ENCODE data around the gene PDSS2.
"Not testable (repeated sequence)": the region's sequence is repeated elsewhere in the genome, so short reads cannot be mapped to it uniquely, and the experiment has no call there.

Gene PDSS2

DNA sequence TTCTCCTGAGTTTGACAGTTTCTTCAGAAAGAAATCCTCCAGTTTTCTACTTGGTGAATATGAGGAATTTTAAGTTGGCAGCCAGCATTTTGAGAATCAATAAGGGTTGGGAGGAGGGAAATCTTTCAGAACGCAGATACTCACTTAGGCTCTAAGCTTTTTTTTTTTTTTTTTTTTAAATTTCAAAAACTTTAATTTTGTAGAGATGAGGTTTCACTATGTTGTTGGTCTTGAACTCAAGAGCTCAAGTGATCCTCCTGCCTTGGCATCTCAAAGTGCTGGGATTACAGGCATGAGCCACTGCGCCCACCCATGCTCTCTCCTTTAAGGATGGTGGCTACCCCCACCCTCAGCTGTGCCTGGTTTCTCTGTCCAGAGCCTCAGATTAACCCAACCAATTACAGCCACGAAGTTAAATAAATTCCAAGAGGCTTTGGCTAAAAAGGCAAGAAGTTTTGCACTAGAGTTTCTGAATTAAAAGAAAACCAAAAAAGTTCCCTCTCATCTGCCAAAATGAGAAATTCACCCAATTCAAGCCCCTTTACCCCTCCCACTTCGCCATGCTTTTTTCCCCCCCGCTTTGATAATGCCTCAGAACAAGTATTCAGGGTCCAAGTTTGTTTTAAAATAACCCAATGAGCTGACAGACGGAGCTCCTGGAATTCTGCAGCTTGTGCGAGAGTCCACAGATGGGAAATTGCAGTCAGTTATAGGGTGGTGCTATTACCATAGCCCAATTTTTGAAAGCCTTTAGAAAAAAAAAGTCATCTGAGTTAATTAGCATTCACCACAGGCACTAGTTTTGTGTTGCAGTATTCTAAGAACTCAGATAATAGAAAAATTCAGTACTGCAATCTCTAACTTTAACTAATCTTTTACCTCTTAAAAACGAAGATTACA, 249.7 kb downstream of the PDSS2 start:
- DNase-seq, result no peak

DNA sequence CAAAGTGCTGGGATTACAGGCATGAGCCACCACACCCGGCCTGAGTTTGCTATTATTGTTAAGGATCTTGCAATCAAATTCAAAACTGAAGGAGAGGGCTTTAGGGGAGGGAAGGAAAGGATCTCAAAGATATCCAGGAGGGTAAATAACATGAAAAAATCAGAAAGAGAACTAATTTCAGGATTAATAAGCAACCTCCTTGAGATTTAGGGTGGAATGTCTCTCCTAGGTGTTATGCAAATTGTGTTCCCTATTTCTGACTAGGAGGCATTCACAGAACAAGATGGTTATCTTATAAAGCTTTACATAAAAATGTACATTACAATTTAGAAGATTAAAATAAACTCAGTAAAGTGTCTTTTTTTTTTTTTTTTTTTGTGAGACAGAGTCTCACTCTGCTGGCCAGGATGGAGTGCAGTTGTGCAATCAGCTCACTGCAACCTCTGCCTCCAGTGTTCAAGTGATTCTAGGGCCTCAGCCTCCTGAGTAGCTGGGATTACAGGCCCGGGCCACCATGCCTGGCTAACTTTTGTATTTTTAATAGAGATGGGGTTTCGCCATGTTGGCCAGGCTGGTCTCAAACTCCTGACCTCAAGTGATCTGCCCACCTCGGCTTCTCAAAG, 252.0 kb downstream of the PDSS2 start:
- no peak for DNase-seq

DNA sequence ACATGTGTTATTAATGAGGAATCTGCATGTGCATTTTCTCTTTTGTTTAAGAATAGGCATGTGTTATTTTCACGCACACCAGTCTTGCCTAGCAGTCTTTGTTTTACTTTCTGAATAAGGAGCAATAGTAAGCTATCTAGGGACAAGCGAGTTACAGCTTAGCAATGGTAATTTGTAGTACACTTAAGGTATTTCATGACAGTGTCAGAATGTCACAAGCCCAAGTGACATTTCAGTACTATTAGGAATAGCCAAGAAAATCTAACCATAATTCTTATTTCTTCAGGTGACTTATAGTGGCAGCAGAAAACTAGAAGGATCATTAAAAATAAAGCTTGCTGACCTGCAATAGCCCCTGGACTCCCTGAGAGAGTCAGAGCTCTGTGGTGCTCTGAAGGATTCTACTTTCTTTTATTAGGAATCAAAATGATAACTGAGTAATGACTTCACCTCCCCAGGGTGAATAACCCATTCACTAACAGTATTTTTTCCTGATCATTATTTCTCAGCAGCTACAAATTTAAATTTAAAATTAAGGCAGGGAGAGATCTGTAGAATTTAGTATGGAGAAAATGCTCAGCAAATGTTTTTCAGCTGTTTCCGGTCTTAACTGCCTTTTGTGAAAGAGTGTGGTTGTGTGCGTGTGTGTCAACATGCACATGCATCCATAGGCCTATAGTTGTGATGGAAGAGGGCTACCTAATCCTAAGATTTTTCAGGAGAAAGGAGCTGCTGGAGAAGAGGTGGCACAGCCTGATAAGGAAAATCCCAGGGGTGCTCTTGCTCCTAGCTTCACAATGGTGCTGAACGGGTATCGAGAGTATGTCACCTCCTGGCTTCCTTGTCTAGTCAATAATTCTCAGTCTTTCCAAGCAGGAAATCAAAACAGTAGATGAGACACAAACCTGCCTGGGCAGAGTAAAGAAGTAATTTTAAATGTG, 254.0 kb downstream of the PDSS2 start:
- no peak for DNase-seq

DNA sequence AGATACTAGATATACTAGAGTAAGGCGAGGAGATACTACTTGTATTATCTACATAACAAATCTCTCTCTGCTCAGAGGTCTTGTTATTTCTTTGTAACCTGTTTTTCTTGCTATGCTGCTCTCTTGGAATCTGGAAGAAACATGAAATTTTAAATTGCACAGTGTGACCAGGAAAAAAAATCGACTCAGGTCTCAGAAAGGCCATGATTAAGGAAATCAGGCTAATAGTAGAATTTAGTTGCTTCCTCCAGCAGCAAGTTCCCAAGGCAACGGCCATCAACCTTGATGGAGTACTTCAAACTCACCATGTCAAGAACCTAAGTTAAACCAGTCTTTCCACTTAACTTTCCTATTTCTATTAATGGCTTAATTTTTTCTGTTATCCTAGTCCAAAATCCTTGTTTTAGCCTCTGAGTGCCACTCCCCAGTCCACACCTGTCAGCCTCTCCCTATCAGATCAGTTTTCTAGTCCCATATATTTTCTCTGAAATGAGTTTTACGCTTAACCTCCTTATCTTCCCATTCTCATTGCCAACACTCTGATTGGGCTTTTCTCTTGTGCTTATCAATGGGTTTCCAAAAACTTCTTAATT, 256.4 kb downstream of the PDSS2 start:
- no peak for DNase-seq

DNA sequence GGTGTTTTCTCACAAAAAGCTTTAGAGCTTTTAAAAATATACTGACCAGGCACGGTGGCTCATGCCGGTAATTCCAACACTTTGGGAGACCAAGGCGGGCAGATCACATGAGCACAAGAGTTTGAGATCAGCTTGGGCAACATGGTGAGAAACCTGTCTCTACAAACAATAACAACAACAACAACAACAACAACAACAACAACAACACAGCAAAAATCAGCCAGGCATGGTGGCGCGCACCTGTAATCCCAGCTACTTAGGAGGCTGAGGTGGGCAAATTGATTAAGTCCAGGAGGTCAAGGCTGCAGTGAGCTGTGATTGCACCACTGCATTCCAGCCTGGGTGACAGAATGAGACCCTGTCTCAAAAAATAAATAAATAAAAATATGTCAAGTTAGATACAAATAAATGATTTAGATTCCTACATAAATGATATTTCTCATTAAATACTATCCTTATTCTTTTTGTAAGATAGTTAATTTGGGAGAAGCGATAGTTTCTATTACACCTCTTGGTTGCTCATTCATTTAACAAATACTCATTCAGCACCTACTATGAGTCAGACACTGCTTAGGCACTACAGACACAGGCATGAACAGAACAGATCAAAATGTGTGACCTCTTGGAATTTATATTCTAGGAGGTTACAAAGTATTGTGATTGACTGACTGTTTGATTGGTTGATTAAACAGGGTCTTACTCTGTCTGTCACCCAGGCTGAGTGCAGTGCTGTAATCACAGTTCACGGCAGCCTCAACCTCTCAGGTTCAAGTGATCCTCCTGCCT, 260.5 kb downstream of the PDSS2 start:
- DNase-seq, result no peak

DNA sequence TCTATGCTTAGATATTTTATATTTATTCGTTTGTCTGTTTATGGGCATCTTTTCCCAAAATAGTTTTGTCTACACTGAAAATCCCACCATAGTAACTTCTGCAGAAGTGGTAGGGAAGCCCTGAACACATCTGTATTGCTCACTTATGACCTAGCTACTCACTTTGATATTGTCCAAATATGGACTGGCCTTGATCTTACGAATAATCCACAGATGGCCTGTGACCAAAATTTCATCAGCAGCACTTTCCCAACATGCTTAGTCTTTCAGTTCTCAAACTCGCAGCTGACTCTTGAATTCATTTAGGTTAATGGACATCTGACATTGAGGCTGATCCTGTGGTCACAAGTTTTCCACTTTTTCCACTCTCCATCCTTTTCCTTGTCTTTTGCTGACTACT, 263.2 kb downstream of the PDSS2 start:
- no peak for DNase-seq

DNA sequence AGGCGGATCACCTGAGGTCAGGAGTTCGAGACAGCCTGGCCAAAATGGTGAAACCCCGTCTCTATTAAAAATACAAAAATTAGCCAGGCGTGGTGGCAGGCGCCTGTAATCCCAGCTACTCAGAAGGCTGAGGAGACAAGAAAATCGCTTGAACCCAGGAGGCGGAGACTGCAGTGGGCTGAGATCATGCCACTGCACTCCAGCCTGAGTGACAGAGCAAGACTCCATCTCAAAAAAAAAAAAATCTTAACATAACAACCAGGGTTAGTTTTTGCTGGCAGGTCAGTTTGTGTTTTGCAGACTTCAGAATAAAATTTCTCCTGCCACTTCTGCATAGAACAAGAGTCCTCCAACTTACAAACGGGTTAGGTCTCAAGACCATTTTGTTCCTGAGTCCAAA, 264.6 kb downstream of the PDSS2 start:
- not testable (repeated sequence) for DNase-seq

DNA sequence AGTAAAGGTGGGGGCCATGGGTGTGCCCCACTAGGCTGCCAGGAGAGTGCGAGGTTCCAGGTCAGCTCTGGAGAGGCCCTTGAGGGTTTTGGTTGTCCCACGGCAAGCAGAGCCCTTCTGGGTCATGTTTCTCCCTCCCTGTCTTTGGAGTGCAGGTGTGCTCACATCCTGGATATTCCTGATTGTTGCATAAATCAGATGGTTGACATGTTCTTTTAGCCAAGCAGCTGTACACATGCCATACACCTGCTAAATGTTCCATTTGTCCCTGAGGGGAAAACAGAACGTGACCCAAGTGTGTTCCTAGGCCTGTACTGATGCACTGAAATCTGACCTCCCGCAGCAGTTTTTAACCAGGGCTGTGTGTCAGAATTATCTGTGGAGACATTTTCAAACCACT, 266.5 kb downstream of the PDSS2 start:
- no peak for DNase-seq

DNA sequence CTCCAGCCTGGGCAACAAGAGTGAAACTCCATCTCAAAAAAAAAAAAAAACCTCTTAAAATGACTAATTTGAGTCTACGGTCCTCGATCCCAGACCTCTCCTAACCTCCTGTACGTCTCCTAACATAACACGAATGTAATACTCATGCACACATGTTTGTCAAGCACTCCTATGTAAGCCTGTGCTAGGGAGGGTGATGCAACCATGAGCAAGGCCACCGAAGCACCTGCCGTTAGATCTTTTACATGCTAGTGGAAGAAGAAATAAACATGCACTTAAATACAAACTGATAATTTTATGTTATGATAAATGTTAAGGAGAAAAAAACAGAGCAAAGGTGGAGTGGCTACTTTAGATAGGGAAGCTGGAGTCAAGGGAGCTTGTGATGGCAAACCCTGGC, 271.7 kb downstream of the PDSS2 start:
- DNase-seq, result no peak

DNA sequence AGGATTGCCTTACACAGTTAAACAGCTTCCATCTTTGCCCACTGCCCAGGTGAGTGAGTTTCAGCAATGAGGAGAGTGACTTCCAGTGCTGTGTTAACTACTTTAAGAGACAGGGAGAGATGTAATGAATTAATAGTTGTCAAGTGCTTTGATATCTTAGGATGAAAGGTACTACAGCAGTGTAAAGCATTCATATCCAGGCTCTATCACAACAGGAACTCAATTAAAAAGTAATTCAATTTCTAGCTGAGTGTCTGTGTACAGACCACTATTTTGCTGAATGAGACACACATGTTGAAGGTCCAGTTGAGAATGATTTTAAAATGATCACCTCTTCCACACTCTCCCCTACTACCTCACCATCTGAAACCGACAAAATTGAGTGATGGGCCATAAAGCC, 273.3 kb downstream of the PDSS2 start:
- DNase-seq, result no peak

DNA sequence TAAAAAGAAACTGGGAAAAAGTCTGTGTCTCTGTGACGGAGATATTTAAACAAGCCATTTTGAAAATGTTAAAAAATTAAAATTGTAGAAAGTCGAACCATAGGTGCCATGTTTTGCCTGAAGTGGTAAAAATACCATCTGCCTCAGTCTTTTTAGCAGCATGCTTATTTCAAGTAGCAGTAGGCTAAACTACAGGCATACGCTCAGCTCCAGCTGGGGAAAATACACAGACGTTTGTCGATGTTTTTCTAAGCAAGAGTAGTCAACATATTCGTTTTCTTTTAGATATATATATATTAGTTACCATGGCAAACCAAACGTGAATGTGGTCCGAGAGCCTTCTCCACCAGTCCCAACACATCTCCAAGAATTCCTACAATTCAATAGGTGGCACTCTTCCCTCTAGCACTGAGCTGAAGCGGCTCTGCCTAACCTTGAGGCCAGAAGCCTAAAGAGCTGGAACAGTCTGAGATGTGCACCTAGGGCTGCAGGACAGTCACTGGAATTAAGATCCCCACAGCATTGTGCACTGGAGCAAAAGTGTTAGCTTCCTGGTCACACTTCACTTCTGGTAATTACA, 273.9 kb downstream of the PDSS2 start:
- DNase-seq, result no peak

DNA sequence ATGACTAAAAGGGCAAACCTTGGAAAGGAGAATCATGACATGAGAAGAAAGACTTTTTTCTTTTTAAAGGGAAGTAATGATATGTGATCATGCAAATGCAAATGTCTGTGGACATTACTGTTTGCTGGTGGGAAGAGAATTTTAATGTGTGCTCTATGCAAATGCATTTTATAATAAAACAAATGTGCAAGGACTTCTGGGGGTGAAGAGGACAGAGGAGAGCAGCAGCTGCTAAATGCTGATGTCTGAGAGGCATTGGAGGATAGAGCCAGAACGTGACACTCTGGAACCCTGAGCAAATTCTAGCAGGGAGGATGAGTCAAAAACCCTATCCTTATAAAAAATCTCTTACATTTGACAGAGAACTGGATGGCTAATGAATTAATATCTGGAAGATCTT, 274.9 kb downstream of the PDSS2 start:
- no peak for DNase-seq

DNA sequence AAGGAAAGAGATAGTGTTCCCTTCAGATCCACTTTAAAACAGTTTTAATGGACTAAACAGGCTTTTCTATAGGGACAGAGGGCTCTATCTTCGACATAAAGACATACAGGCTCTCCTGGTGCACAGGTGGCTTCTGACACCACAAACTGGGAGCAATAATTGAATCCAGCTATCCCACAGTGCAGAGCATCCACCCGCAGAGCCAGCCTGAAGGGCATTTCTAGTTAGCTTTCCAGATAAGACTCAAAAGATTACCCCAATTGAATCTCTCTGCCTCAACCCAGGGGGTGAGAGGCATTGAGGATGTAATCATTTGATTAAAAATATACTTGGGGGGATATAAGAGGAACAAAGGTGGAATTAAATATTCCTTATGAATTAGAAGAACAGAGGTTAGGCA, 279.3 kb downstream of the PDSS2 start:
- DNase-seq, result no peak

DNA sequence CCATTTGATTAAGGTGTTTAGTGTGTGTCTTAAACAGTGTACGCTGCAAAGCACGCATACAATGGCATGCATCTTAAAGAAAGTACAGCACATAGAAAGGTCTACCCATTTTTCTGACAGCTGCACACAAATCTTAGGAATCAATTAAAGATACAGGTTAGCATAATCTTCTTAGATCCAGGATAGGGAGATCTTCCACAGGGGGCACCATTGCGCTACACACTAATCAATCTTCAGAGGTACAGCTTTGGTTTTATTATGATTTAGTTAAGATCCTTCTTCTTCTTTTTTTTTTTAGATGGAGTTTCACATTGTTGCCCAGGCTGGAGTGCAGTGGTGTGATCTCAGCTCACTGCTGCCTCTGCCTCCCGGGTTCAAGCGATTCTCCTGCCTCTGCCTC, 280.4 kb downstream of the PDSS2 start:
- DNase-seq, result no peak

DNA sequence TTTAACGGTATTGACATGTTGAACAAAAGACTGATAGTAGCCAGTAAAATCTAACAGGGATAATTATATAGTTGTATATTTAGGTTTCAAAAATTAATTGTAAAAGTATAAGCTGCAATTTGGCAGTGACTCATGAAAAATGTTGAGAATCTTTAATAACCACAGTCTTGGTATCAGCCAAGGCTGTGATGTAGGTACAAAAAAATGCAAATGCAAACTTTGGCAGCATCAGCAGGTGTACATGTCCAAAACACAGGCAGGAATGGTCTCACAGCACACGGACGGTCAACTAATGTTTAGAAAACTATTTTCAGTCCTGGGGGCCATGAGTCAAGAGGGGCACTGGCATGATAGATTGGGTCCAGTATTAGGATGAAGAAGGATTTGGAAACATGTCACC, 285.6 kb downstream of the PDSS2 start:
- DNase-seq, result no peak

DNA sequence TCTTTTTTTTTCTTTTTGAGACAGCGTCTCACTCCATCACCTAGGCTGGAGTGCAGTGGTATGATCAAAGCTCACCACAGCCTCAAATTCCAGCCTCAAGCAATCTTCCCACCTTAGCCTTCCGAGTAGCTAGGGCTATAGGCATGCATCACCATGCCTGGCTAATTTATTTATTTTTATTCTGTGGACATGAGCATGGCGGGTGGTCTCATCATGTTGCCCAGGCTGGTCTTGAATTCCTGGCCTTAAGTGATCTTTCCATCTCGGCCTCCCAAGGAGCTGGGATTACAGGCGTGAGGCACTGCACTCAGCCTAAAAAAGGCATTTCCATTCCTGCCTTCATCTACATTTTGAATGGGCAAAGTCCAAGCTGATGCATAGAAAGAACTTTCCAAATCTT, 287.9 kb downstream of the PDSS2 start:
- no peak for DNase-seq

DNA sequence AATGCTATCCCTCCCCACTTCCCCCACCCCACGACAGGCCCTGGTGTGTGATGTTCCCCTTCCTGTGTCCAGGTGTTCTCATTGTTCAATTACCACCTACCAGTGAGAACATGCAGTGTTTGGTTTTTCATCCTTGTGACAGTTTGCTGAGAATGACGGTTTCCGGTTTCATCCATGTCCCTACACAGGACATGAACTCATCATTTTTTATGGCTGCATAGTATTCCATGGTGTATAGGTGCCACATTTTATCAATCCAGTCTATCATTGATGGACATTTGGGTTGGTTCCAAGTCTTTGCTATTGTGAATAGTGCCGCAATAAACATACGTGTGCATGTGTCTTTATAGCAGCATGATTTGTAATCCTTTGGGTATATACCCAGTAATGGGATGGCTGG, 295.1 kb downstream of the PDSS2 start:
- DNase-seq, result not testable (repeated sequence)

DNA sequence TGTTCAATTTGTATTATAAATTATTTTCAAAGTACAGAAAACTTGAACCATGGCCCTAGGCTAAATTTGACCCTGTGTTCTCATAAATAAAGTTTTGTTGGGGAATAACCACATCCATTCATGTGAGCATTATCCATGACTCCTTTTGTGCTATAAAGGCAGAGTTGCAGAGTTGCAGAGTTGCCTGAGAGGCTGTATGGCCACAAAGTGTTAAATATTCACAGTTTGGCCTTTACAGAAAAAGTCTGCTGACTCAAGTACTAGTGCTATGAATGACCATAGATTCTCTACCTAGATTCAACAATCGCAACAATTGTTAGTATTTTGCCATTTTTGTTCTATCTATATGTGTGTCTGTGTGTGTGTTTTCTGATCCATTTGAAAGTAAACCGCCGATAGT, 297.8 kb downstream of the PDSS2 start:
- DNase-seq, result no peak

DNA sequence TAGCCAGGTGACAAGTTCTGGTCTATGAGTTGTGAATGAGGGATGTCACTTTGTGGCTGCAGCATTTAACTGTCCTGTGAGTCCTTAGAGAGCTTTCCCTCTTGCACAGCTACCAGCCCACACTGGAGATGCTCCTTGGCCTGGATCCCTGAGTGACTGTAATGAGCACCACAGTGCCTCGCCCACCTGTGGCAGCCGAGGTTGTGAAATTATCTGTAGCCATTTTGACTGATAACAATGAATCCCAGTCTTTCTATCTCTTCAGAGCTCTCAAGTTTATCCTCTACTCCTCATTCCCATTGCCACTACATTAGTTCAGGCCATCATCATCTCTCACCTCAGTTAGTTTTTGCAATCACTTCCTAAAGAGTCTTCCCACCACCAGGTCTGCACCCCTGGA, 302.7 kb downstream of the PDSS2 start:
- no peak for DNase-seq

DNA sequence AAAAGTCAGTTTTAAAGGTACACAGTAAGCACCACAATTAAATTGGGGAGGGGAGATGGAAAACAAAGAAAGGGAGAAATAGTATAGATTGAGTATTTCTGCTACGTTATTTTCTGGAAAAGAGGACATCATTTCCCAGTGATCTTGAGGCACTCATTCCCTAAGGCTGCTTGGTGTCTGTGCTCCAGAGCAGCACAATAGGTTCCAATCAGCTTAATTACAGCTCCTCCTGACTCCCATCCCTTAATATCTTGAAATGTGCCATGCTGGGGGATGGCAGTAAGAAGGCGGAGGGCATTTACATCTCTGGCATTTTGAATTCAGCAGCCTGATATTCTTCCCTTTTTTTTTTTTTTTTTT, 304.6 kb downstream of the PDSS2 start:
- DNase-seq, result no peak

DNA sequence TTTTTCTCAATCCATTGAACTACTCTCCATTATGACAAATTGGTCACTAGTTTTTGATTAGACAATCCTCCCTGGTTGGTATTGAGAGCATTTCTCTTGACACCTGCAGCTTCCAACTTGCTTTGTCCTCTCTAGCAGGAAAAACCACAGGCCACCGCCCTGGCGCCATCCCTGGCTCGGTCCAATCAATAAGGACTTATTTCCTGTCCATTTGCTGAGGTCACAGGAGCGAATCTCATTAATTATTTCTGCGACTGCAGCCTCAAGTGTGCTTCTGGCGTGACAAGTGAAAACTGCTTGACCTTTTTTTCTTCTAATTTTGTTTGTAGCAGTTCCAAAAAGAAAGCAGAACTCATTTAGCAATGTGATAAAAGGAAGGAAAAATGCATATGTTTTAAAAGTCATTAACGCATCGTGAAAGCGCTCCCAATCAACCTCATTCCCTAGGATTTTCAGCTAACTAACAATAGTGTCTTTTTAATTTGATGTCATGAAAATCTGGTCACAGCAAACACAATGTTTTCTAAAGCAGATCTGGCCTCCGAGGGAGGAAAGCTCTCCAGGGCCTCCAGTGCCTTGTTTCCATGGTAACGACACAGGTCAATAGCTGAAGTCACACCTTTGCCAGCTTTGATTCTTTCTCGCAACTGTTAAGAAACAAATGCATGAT, 305.1 kb downstream of the PDSS2 start:
- no peak for DNase-seq

Data from T1000 (cell line).